Measurements from ENCODE around the gene SFT2D3. TPM values are rescaled to one million over a fixed set of nuclear protein-coding genes. Genes with fewer than 3 reads are reported as not detected.

Gene SFT2D3
- total and polyA plus RNA-seq, 2 of the 8 experiments (the other 6 are each of a cell fraction or from before 2014, with no cell fraction given): 7.3 to 10.3 TPM

DNA sequence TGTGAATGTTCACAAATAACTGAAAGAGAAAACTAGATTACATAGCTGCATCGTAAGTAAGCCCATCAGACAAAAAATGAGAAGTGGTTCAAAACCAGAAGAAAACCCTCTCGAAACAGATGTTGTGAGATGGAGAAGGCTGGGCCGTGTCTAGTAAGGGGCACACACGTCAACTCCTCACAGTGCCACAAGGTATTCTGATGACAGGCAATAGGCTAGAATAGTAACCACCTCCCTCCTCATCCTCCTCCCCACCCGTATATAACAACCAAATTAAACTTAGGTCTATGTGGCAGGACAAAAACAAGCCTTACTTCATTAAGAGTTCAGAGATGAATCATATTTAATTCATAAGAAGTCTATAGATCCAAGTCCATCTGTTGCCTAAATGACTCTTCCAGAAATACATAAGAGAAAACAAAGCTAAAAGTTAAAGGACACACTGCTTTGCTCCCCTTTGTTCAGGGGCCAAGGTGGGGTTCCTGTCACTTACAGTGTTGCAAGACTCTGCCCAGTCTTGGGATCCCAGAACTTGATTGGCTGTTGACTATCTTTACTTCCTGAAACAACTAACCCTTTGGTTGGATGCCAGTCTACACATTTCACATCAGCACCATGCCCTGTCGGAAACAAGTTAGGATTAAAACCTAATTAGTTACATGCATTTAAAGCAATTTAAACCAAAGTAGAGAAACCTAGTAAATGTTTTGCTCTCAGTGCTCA is 25.0 kb downstream of the SFT2D3 start:
- Histone ChIP-seq H2BK120ac (replicated peaks; ENCODE audit: low read depth, low read length) (no peak overlapping the region), H4K5ac (ENCODE audit: insufficient read length, low read depth, low read length) (no peak overlapping the region), H3K23me2 (ENCODE audit: low read depth, low read length) (no peaks in the 10 kb centered on the region), H4K20me1 (replicated peaks in 1 of 2; ENCODE audit: control insufficient read depth in 1 of 2, insufficient read depth in 2 of 2, low read length in 2 of 2) (peaks cover 2 to 4% of the 10 kb centered on the region in 2 experiments), H4K91ac (replicated peaks; ENCODE audit: insufficient read length, low read length) (no peak overlapping the region), H2BK12ac (ENCODE audit: low read depth, low read length) (no peak overlapping the region), H3K27me3 (replicated peaks in 1 of 4; ENCODE audit: control insufficient read depth in 3 of 4, extremely low read depth in 1 of 4, insufficient read depth in 3 of 4, low read length in 3 of 4) (peaks cover 0 to 1% (median 0%) of the 10 kb centered on the region in 4 experiments; a peak in 1 of 7 replicates), H2BK5ac (ENCODE audit: low read depth, low read length) (no peak overlapping the region), H2AK5ac (ENCODE audit: low read depth, low read length) (no peak overlapping the region), H3K4me2 (ENCODE audit: insufficient read depth in 1 of 2, low read depth in 2 of 2, low read length in 2 of 2) (no peak overlapping the region), H3K79me2 (ENCODE audit: control insufficient read depth in 1 of 2, insufficient read depth in 2 of 2, low read length in 2 of 2) (no peaks in the 10 kb centered on the region), H3K9ac (replicated peaks in 1 of 4; ENCODE audit: extremely low read depth in 1 of 4, low read depth in 3 of 4, low read length in 3 of 4) (no peak overlapping the region), H3K14ac (ENCODE audit: insufficient read length) (no peak overlapping the region), H3K36me3 (ENCODE audit: control insufficient read depth in 2 of 4, insufficient read depth in 4 of 4, low read length in 3 of 4) (peaks cover 6 to 32% (median 22%) of the 10 kb centered on the region in 4 experiments), H3K4me1 (replicated peaks in 1 of 4; ENCODE audit: control insufficient read depth in 3 of 4, insufficient read depth in 4 of 4, low read length in 3 of 4) (no peaks in the 10 kb centered on the region), H2AFZ (ENCODE audit: low read length) (no peak overlapping the region), H3K23ac (ENCODE audit: insufficient read length) (no peak overlapping the region), H2BK15ac (ENCODE audit: low read length) (no peak overlapping the region), H3K4me3 (ENCODE audit: extremely low read depth in 1 of 4, insufficient read depth in 2 of 4, low read depth in 3 of 4, low read length in 4 of 4) (no peak overlapping the region), H3K18ac (ENCODE audit: extremely low read depth, low read length) (no peak overlapping the region), H2BK20ac (ENCODE audit: low read length) (no peak overlapping the region), H3K9me3 (ENCODE audit: insufficient read depth in 2 of 2, low read depth in 1 of 2, low read length in 1 of 2) (no peaks in the 10 kb centered on the region), H3K27ac (ENCODE audit: low read depth, low read length) (no peak overlapping the region), H3K4ac (replicated peaks; ENCODE audit: insufficient read length, low read depth, low read length) (no peak overlapping the region), H4K8ac (ENCODE audit: extremely low read depth, insufficient read depth, low read length) (no peak overlapping the region), H3K56ac (replicated peaks; ENCODE audit: insufficient read length, low read depth, low read length) (no peak overlapping the region), H3K79me1 (ENCODE audit: low read depth, low read length) (no peaks in the 10 kb centered on the region)
- FAIRE-seq (no peak), DNase-seq (ENCODE audit: low read depth in 1 of 2, low spot score in 2 of 2) (no peak)
- CTCF ChIA-PET (ENCODE audit: partially characterized antibody): interaction anchor here (1.0 kb wide), 1 partner anchor 135 kb away, joined by 3 read pairs; no protein-coding TSS in a partner anchor
- 94% methylated on average over 6 of the region's 6 CpGs; no CpG with 5 or more reads in 1 of the 2 experiments for WGBS, 2 experiments (ENCODE audit: extremely low coverage in 1 of 2, insufficient coverage in 1 of 2, insufficient read length in 1 of 2, insufficient replicate concordance in 2 of 2, low coverage in 1 of 2, low lambda C conversion rate in 2 of 2, missing lambda C conversion rate in 1 of 2)
- POLR2A ChIA-PET (ENCODE audit: partially characterized antibody): interaction anchor here (0.9 to 1.7 kb wide), 2 partner anchors 22 to 24 kb away, joined by 3 to 4 read pairs; no protein-coding TSS in a partner anchor
- TF ChIP-seq TBP (IDR thresholded peaks at IDR 0.05; ENCODE audit: low read depth, low read length) (no peak), EGR1 (IDR thresholded peaks at IDR 0.05; ENCODE audit: borderline replicate concordance, low read depth, low read length) (no peak), MAFK (IDR thresholded peaks at IDR 0.05; ENCODE audit: low read depth, low read length) (no peak), RNF2 (IDR thresholded peaks at IDR 0.05; ENCODE audit: borderline replicate concordance, low read depth, low read length, missing control alignments, poor library complexity, severe bottlenecking) (no peak), RFX5 (IDR thresholded peaks at IDR 0.05; ENCODE audit: borderline replicate concordance, low read depth, low read length) (no peak), GTF2F1 (IDR thresholded peaks at IDR 0.05; ENCODE audit: borderline replicate concordance, low read depth, low read length) (no peak), JUN (IDR thresholded peaks at IDR 0.05; ENCODE audit: low read depth, low read length) (no peak), POLR2A (IDR thresholded peaks at IDR 0.05; ENCODE audit: control extremely low read depth in 1 of 2, low read depth in 2 of 2, low read length in 2 of 2) (no peak)
- TF ChIP-seq, protein P1, sequence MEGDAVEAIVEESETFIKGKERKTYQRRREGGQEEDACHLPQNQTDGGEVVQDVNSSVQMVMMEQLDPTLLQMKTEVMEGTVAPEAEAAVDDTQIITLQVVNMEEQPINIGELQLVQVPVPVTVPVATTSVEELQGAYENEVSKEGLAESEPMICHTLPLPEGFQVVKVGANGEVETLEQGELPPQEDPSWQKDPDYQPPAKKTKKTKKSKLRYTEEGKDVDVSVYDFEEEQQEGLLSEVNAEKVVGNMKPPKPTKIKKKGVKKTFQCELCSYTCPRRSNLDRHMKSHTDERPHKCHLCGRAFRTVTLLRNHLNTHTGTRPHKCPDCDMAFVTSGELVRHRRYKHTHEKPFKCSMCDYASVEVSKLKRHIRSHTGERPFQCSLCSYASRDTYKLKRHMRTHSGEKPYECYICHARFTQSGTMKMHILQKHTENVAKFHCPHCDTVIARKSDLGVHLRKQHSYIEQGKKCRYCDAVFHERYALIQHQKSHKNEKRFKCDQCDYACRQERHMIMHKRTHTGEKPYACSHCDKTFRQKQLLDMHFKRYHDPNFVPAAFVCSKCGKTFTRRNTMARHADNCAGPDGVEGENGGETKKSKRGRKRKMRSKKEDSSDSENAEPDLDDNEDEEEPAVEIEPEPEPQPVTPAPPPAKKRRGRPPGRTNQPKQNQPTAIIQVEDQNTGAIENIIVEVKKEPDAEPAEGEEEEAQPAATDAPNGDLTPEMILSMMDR (IDR thresholded peaks at IDR 0.05; ENCODE audit: control extremely low read depth in 1 of 3, insufficient read depth in 1 of 3, low read depth in 1 of 3, low read length in 3 of 3): no peak

All from H1 (cell line).